GM12878 (cell line): Measurements from ENCODE around the gene FRZB. TPM values are rescaled to one million over a fixed set of nuclear protein-coding genes. Genes with fewer than 3 reads are reported as not detected.

Experiments used
- ATAC-seq: fragments of 200-7000 bp; cut with Tn5 transposase; 3 replicates; pipeline ENCODE4 v1.9.1; 2020; ENCODE audit warnings: mild to moderate bottlenecking, moderate library complexity
- BruUV-seq: library from RNA; stranded (reverse); fragments of 400-500 nt; replicated peaks from 2 replicates; lab custom pipeline; 2021; lab: Mats Ljungman, UMichigan
- CTCF ChIA-PET: fragments of 300-600 bp; sonication (Branson Sonifier 250); formaldehyde crosslinking; extraction: SDS; loops from one replicate; lab custom pipeline; 2021; ENCODE audit warnings: inconsistent platforms; lab: Yijun Ruan, JAX
- POLR2A ChIA-PET: fragments of 350-600 bp; formaldehyde crosslinking; extraction: SDS; loops from one replicate; lab custom pipeline; 2021; ENCODE audit warnings: inconsistent platforms; lab: Charles Lee
- RAD21 ChIA-PET: fragments of 300-600 bp; sonication (Branson Sonifier 250); formaldehyde crosslinking; loops from one replicate; lab custom pipeline; 2023; ENCODE audit warnings: antibody characterized with exemption; ENCODE audit not compliant: unreplicated experiment; lab: Charles Lee
- SMC1A ChIA-PET: fragments of 300-600 bp; sonication (Branson Sonifier 250); formaldehyde crosslinking; loops from one replicate; lab custom pipeline; 2023; ENCODE audit not compliant: unreplicated experiment, uncharacterized antibody; lab: Charles Lee
- DNase-seq: peaks from one replicate; pipeline ENCODE4 v3.0.0-alpha.2; 2011; ENCODE audit warnings: low read depth, low spot score
- FAIRE-seq: peaks from 3 replicates; lab custom pipeline; 2011; peaks lifted over from hg19 to GRCh38; lab: Jason Lieb, UNC
- H2AFZ ChIP-seq: 2 replicates; pipeline ENCODE4 v1.6.0; 2011; ENCODE audit warnings: low read depth, low read length, control low read depth; ENCODE audit not compliant: control insufficient read depth
- H3K27ac ChIP-seq: 2 replicates; pipeline ENCODE4 v1.5.1; 2011; ENCODE audit warnings: control low read depth; ENCODE audit not compliant: control insufficient read depth, insufficient read depth
- H3K27me3 ChIP-seq, 2 experiments: replicated peaks in 1 of 2; 2 replicates each; pipeline versions ENCODE4 v1.6.0 to v1.6.1; 2011; ENCODE audit warnings: low read length in 1 of 2; ENCODE audit not compliant: control insufficient read depth in 2 of 2, insufficient read depth in 2 of 2
- H3K36me3 ChIP-seq, 2 experiments: 2 replicates each; pipeline ENCODE4 v1.5.1; 2011; ENCODE audit warnings: low read length in 1 of 2; ENCODE audit not compliant: control insufficient read depth in 2 of 2, insufficient read depth in 2 of 2
- H3K4me1 ChIP-seq: 2 replicates; pipeline ENCODE4 v1.6.1; 2011; ENCODE audit warnings: mild to moderate bottlenecking, low read length, moderate library complexity, mixed read lengths; ENCODE audit not compliant: control insufficient read depth, insufficient read depth
- H3K4me2 ChIP-seq: 2 replicates; pipeline ENCODE4 v1.6.0; 2011; ENCODE audit warnings: control low read depth; ENCODE audit not compliant: control insufficient read depth, insufficient read depth
- H3K4me3 ChIP-seq: fragments of 200-600 bp; sonication (generic); 2 replicates; pipeline ENCODE4 v1.5.1; 2016
- H3K79me2 ChIP-seq: 2 replicates; pipeline ENCODE4 v1.6.0; 2011; ENCODE audit warnings: low read length; ENCODE audit not compliant: control insufficient read depth, insufficient read depth
- H3K9ac ChIP-seq: 2 replicates; pipeline ENCODE4 v1.8.0; 2011; ENCODE audit warnings: low read length, control low read depth, mixed read lengths; ENCODE audit not compliant: control insufficient read depth, insufficient read depth
- H3K9me3 ChIP-seq: replicated peaks from 3 replicates; pipeline ENCODE4 v1.5.1; 2011; ENCODE audit warnings: mild to moderate bottlenecking, low read length; ENCODE audit not compliant: control insufficient read depth, insufficient read depth
- H4K20me1 ChIP-seq: 2 replicates; pipeline ENCODE4 v1.6.0; 2011; ENCODE audit not compliant: control insufficient read depth, insufficient read depth
- BACH1 ChIP-seq: fragments of 450-650 bp; IDR thresholded peaks from 2 replicates; pipeline ENCODE4 v1.6.1; 2017; ENCODE audit warnings: mild to moderate bottlenecking, borderline replicate concordance
- BCL11A ChIP-seq: IDR thresholded peaks from 2 replicates; pipeline ENCODE4 v1.6.1; 2011; ENCODE audit warnings: low read depth, low read length
- CEBPB ChIP-seq, 2 experiments: fragments of 150-350 bp in 1 of 2; IDR thresholded peaks; 2 replicates each; pipeline ENCODE4 v1.6.1; 2012 to 2014; ENCODE audit warnings: low read depth in 2 of 2, low read length in 2 of 2, borderline replicate concordance in 1 of 2, inconsistent platforms in 1 of 2
- FOXK2 ChIP-seq: fragments of 450-650 bp; IDR thresholded peaks from 2 replicates; pipeline ENCODE4 v1.6.1; 2017; ENCODE audit warnings: mild to moderate bottlenecking, moderate library complexity
- IKZF1 ChIP-seq: fragments of 450-650 bp; conservative IDR thresholded peaks from 2 replicates; pipeline ENCODE4 v1.6.1; 2017; ENCODE audit warnings: antibody characterized with exemption, mild to moderate bottlenecking
- MEF2A ChIP-seq: IDR thresholded peaks from 2 replicates; pipeline ENCODE4 v1.6.1; 2011; ENCODE audit warnings: low read depth, mild to moderate bottlenecking, low read length, moderate library complexity; ENCODE audit not compliant: insufficient read depth
- PML ChIP-seq: IDR thresholded peaks from 2 replicates; pipeline ENCODE4 v1.6.1; 2012; ENCODE audit warnings: low read length, inconsistent platforms
- RELB ChIP-seq: fragments of 450-650 bp; IDR thresholded peaks from 2 replicates; pipeline ENCODE4 v1.6.1; 2017; ENCODE audit warnings: low read depth, mild to moderate bottlenecking, moderate library complexity
- SIX5 ChIP-seq: IDR thresholded peaks from 2 replicates; pipeline ENCODE4 v1.6.1; 2011; ENCODE audit warnings: mild to moderate bottlenecking, low read depth, low read length, moderate library complexity; ENCODE audit not compliant: severe bottlenecking
- SMAD5 ChIP-seq: IDR thresholded peaks from 2 replicates; pipeline ENCODE4 v1.6.1; 2016; ENCODE audit warnings: antibody characterized with exemption, low read depth
- SP1 ChIP-seq: IDR thresholded peaks from one replicate; pipeline ENCODE4 v1.6.1; 2011; ENCODE audit warnings: low read depth, low read length
- STAT1 ChIP-seq: fragments of 450-650 bp; conservative IDR thresholded peaks from 2 replicates; pipeline ENCODE4 v1.6.1; 2014; ENCODE audit warnings: antibody characterized with exemption, mild to moderate bottlenecking
- WGBS: methylation state at CpG from one replicate; pipeline ENCODE4 v1.1.6; 2016; ENCODE audit warnings: low lambda C conversion rate; ENCODE audit not compliant: insufficient replicate concordance, insufficient coverage; ENCODE audit errors: missing lambda C conversion rate; 5-methylcytosine and 5-hydroxymethylcytosine counted together
- in situ Hi-C: fragments of 300-500 bp; cut with MboI; formaldehyde crosslinking; loops from 9 replicates; pipeline ENCODE4 v1.14.3; 2018; ENCODE audit warnings: mixed read lengths
- intact Hi-C: fragments of 100-400 bp; cut with micrococcal nuclease; formaldehyde crosslinking; loops from one replicate; pipeline ENCODE4 v1.14.2; 2022; ENCODE audit not compliant: unreplicated experiment
- polyA plus RNA-seq, 11 experiments: library from polyadenylated mRNA; depleted of rRNA in 4 of 11; unstranded in 6 of 11; stranded (reverse) in 5 of 11; fragments of >200 nt; fragmentation: Nextera tagmentation in 4 of 11; fragmentation: Illumina TruSeq in 1 of 11; extraction: Ambion mirVana in 4 of 11; extraction: Trizol in 1 of 11; gene quantifications; 1 replicate in 1 of 11; 2 replicates in 10 of 11; pipeline versions ENCODE4 v1.2.1 to v1.2.3, GENCODE V29; 2011 to 2016; ENCODE audit warnings: inconsistent platforms in 2 of 11, missing spikeins in 2 of 11, low read depth in 1 of 11
- total RNA-seq, 4 experiments: library from RNA; depleted of rRNA in 3 of 4; stranded (reverse); fragments of >200 nt in 3 of 4; fragmentation: Illumina TruSeq in 1 of 4; extraction: Trizol in 1 of 4; gene quantifications; 2 replicates each; pipeline versions ENCODE4 v1.2.1 to v1.2.3, GENCODE V29; 2013 to 2021
- TF ChIP-seq, protein P1 (sequence below): fragments of 450-650 bp; IDR thresholded peaks from 2 replicates; pipeline ENCODE4 v1.6.1; 2018; ENCODE audit warnings: mild to moderate bottlenecking, low read depth, moderate library complexity; ENCODE audit not compliant: partially characterized antibody
- TF ChIP-seq, protein P2 (sequence below): IDR thresholded peaks from 2 replicates; pipeline ENCODE4 v1.6.1; 2012; ENCODE audit warnings: low read depth, low read length, improper control_type of control experiment

FRZB gene
- total and polyA plus RNA-seq, 10 of the 15 experiments (the other 5 are each of a cell fraction or from before 2014, with no cell fraction given): 0.03 TPM; not detected in 9

DNA sequence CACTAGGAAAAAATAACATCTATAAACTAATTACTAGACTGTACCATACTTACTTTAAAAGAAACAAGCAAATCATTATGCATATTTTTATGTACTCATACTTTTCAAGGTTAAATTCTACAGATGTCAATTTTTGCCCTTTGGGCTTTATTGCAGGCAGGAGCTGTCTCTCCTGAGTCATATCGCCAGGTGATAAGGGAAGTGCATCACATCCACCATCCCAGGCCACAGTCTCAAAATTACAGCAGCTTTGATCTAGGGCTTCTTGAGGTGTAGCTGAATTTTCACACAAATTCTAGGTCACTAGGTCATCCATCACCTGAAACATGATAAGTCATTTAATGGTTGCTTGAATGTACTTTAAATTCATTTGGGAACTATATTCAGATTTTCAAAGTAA, 38.4 kb upstream of the FRZB start:
- no peak for ATAC-seq
- CTCF ChIA-PET: interaction anchor here (0.9 kb wide), 1 partner anchor 26 kb away, joined by 3 read pairs; no protein-coding TSS in a partner anchor

More for the DNA sequence above, 38.4 kb upstream of the FRZB start:
- RAD21 ChIA-PET: no interaction called here
- no peaks in the 10 kb centered on the region for H3K27me3 ChIP-seq
- H3K9me3 ChIP-seq: no peaks in the 10 kb centered on the region
- FAIRE-seq (no peak), DNase-seq (no peak)
- H3K27ac ChIP-seq: no peak overlapping the region
- no peaks in the 10 kb centered on the region for H4K20me1 ChIP-seq
- TF ChIP-seq RELB: no peak
- no peak for TF ChIP-seq SMAD5
- TF ChIP-seq SP1: no peak
- TF ChIP-seq STAT1: no peak
- TF ChIP-seq FOXK2: no peak
- no peak for TF ChIP-seq SIX5
- TF ChIP-seq, protein P1, sequence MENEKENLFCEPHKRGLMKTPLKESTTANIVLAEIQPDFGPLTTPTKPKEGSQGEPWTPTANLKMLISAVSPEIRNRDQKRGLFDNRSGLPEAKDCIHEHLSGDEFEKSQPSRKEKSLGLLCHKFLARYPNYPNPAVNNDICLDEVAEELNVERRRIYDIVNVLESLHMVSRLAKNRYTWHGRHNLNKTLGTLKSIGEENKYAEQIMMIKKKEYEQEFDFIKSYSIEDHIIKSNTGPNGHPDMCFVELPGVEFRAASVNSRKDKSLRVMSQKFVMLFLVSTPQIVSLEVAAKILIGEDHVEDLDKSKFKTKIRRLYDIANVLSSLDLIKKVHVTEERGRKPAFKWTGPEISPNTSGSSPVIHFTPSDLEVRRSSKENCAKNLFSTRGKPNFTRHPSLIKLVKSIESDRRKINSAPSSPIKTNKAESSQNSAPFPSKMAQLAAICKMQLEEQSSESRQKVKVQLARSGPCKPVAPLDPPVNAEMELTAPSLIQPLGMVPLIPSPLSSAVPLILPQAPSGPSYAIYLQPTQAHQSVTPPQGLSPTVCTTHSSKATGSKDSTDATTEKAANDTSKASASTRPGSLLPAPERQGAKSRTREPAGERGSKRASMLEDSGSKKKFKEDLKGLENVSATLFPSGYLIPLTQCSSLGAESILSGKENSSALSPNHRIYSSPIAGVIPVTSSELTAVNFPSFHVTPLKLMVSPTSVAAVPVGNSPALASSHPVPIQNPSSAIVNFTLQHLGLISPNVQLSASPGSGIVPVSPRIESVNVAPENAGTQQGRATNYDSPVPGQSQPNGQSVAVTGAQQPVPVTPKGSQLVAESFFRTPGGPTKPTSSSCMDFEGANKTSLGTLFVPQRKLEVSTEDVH: no peak
- no peak for TF ChIP-seq MEF2A
- TF ChIP-seq IKZF1: no peak
- TF ChIP-seq BACH1: no peak
- no peak for TF ChIP-seq CEBPB (IDR thresholded peaks at IDR 0.05; ENCODE audit: borderline replicate concordance in 1 of 2, low read depth in 2 of 2, low read length in 2 of 2)
- no peak for TF ChIP-seq BCL11A
- TF ChIP-seq, protein P2, sequence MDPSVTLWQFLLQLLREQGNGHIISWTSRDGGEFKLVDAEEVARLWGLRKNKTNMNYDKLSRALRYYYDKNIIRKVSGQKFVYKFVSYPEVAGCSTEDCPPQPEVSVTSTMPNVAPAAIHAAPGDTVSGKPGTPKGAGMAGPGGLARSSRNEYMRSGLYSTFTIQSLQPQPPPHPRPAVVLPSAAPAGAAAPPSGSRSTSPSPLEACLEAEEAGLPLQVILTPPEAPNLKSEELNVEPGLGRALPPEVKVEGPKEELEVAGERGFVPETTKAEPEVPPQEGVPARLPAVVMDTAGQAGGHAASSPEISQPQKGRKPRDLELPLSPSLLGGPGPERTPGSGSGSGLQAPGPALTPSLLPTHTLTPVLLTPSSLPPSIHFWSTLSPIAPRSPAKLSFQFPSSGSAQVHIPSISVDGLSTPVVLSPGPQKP: no peak
- TF ChIP-seq PML: no peak
- H2AFZ ChIP-seq: no peak overlapping the region
- no peaks in the 10 kb centered on the region for H3K36me3 ChIP-seq
- SMC1A ChIA-PET: interaction anchor here (1.4 kb wide), 1 partner anchor 104 kb away, joined by 3 read pairs; no protein-coding TSS in a partner anchor
- H3K79me2 ChIP-seq: no peaks in the 10 kb centered on the region
- H3K4me2 ChIP-seq: no peak overlapping the region
- WGBS: 0% methylated on average over 1 of the region's 1 CpG
- no peak overlapping the region for H3K4me3 ChIP-seq
- POLR2A ChIA-PET: no interaction called here
- in situ Hi-C loops: no loop called here
- intact Hi-C loops: no loop called here
- no TSS peak for BruUV-seq
- H3K4me1 ChIP-seq: no peaks in the 10 kb centered on the region
- H3K9ac ChIP-seq: no peak overlapping the region
